Fibroblast of mammary gland (primary cell): ENCODE results near the gene COX7A2.

Source experiments
- DNase-seq: peaks from one replicate; pipeline ENCODE4 v3.0.0-alpha.2; 2010; ENCODE audit warnings: low read depth
- H3K4me3 ChIP-seq: 2 replicates; pipeline ENCODE4 v1.5.1; 2011; ENCODE audit warnings: low read depth, mild to moderate bottlenecking, low read length, moderate library complexity; ENCODE audit not compliant: control insufficient read depth
- TF ChIP-seq, protein P1 (sequence below): conservative IDR thresholded peaks from 2 replicates; pipeline ENCODE4 v1.5.1; 2011; ENCODE audit warnings: low read depth, low read length, inconsistent platforms; ENCODE audit not compliant: control insufficient read depth, insufficient read depth

COX7A2 gene

GRCh38 chr6:75287424-75287823 lies 43.8 kb upstream of the COX7A2 start:
- no peak overlapping the region for H3K4me3 ChIP-seq
- TF ChIP-seq, protein P1, sequence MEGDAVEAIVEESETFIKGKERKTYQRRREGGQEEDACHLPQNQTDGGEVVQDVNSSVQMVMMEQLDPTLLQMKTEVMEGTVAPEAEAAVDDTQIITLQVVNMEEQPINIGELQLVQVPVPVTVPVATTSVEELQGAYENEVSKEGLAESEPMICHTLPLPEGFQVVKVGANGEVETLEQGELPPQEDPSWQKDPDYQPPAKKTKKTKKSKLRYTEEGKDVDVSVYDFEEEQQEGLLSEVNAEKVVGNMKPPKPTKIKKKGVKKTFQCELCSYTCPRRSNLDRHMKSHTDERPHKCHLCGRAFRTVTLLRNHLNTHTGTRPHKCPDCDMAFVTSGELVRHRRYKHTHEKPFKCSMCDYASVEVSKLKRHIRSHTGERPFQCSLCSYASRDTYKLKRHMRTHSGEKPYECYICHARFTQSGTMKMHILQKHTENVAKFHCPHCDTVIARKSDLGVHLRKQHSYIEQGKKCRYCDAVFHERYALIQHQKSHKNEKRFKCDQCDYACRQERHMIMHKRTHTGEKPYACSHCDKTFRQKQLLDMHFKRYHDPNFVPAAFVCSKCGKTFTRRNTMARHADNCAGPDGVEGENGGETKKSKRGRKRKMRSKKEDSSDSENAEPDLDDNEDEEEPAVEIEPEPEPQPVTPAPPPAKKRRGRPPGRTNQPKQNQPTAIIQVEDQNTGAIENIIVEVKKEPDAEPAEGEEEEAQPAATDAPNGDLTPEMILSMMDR, result no peak
- no peak for DNase-seq

DNA sequence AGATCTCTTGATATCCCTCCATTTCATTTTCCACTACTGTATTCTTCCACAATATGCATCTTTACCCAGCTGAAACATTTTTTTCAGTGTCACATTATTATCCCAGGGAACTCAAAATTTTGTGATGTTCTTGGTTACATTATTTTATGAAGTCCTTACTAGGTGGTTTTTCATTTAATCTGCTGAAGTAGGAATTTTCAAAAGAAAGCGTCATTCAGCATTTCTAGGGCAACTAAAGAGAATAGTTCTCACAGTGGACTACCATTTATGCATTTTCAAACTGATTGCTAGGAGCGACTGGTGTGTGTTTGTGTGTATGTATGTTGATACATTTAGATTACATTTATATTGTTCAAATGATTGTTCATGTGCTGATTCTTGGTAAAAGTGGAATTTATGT lies 43.4 kb upstream of the COX7A2 start:
- TF ChIP-seq, protein P1, result no peak
- DNase-seq, result no peak

GRCh38 chr6:75285283-75285639 lies 41.7 kb upstream of the COX7A2 start:
- H3K4me3 ChIP-seq, result peak overlapping the region; percentile 93
- TF ChIP-seq, protein P1, result no peak
- DNase-seq, result no peak

More for the DNA sequence above, 43.4 kb upstream of the COX7A2 start:
- H3K4me3 ChIP-seq, result no peak overlapping the region

DNA sequence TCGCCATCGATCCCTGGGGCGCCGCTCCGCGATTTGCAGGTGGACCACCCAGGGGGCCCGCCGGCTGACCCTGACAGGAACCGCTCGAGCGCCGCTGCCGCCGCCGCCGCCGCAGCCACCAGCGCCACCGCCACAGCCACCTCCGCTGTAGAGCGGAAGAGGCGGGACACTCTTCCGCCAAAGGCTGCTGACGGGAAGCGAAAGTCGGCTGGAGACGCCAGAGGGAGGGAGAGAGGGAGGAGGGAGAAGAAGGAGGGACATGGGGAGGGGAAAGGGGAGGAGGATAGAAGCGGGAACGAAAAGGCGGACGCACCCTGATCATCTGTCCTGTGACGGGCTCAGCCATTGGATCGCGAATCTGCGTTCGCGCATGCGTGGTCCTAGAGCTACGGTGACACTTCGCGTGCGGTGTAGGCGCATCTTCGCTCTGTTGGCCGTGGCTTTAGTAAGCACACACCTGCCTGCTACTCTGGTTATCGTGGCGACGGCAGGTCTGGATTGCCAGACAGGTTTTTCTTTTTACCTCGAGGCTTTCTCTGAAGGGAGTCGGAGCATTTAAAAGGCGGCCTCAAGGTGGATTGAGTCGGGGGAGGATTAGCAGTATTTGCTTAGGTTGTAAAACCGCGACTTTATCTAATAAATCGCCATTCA lies 41.2 kb upstream of the COX7A2 start, which contains the start of gene TMEM30A:
TSS of gene TMEM30A (minus strand) at position 161 of the 651 bp plus-strand sequence. CDS start at position 7, 154 bp downstream.
- DNase-seq, result peak; percentile 99
- TF ChIP-seq, protein P1, result no peak
- peak within 1 kb of the TSS; percentile 93 for H3K4me3 ChIP-seq

DNA sequence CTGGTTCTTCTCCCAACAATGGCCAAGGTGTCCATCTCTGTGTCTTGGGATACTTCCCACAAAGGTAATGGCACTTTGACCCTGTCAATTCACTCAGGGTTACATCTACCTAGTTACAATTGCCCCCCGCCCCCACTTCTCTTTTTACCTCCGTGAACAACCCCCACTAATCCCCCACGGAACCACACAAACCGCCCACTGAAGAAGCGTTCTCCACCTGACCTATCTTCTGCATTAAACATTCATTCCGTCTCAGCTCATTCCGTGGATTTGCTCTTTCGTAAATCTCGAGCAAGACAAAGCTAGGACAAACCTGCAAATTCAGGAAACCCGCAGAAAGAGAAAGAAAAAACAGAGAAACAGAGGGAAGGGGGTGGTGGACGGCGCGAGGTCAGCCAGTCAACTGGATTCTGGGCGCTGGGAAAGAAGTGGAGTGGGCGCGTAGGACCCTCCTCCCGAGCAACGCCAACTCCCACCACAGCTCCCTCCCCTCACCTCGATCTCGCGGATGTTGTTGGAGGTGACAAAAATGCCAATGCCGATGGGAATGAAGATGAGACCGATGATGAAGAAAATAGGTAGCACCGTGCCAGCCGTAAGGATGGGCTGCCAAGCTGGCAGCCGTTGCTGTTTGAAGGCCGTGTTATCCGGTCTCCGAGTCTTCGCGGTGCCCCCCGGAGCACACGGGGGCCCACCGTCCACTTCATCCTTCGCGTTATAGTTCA lies 40.5 kb upstream of the COX7A2 start:
- no peak for DNase-seq
- peak overlapping the region; percentile 93 for H3K4me3 ChIP-seq
- TF ChIP-seq, protein P1, result no peak

DNA sequence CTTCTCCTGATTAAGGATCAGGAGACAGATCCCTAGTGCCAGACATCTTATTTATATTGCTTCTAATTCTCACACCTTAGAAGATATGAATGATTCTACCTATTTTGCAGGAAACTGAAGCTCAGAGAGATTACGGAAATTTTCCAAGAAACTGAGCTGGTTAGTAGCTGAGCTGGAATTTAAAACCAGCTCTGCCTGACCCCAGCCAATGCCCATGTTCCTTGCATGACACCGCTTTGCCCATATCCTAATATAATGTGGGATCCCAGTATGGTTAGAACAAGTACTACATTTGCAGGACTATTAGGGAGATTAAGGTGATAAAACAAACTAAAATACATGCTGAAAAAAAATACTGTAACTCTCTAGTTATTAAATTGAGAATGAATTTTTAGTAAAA lies 39.1 kb upstream of the COX7A2 start:
- peak overlapping the region; percentile 93 for H3K4me3 ChIP-seq
- no peak for DNase-seq
- TF ChIP-seq, protein P1, result no peak
